Epithelial cell of proximal tubule (primary cell): ENCODE measurements around the gene CORO2B. TPM values are rescaled to one million over a fixed set of nuclear protein-coding genes. Genes with fewer than 3 reads are reported as not detected.

Source experiments
- DNase-seq: peaks from one replicate; pipeline ENCODE4 v3.0.0-alpha.2; 2011; ENCODE audit warnings: low read depth
- H3K4me3 ChIP-seq: 2 replicates; pipeline ENCODE4 v1.5.1; 2011; ENCODE audit warnings: low read depth, mild to moderate bottlenecking, low read length
- CTCF ChIP-seq: conservative IDR thresholded peaks from 2 replicates; pipeline ENCODE4 v1.5.1; 2012; ENCODE audit warnings: low read depth, mild to moderate bottlenecking, low read length
- total RNA-seq: library from RNA; depleted of rRNA; stranded (reverse); fragments of >200 nt; gene quantifications from 2 replicates; pipeline ENCODE4 v1.2.3, GENCODE V29; 2015

CORO2B gene
- total RNA-seq, 1 donor from 2014 or later: 18.3 TPM

GRCh38 chr15:68620721-68621527 is 42.1 kb downstream of the CORO2B start:
- TF ChIP-seq CTCF: no peak
- H3K4me3 ChIP-seq: no peak overlapping the region
- no peak for DNase-seq

- no peak for DNase-seq
- no peak for TF ChIP-seq CTCF
- H3K4me3 ChIP-seq: no peak overlapping the region
Observed at GRCh38 chr15:68621535-68621934, 42.7 kb downstream of the CORO2B start.

GRCh38 chr15:68623301-68623892 is 44.6 kb downstream of the CORO2B start:
- no peak for DNase-seq
- no peak for TF ChIP-seq CTCF
- no peak overlapping the region for H3K4me3 ChIP-seq

GRCh38 chr15:68625853-68626252 is 47.1 kb downstream of the CORO2B start:
- no peak for DNase-seq
- no peak overlapping the region for H3K4me3 ChIP-seq
- no peak for TF ChIP-seq CTCF

GRCh38 chr15:68626283-68626682 is 47.5 kb downstream of the CORO2B start:
- no peak for TF ChIP-seq CTCF
- no peak overlapping the region for H3K4me3 ChIP-seq
- no peak for DNase-seq

- no peak for DNase-seq
- no peak overlapping the region for H3K4me3 ChIP-seq
- no peak for TF ChIP-seq CTCF
Observed at GRCh38 chr15:68626739-68627138, 47.9 kb downstream of the CORO2B start.

GRCh38 chr15:68627476-68627875 is 48.7 kb downstream of the CORO2B start:
- no peak overlapping the region for H3K4me3 ChIP-seq
- DNase-seq: no peak
- TF ChIP-seq CTCF: no peak
